ENCODE data around the gene PPDPF. TPM values are rescaled to one million over a fixed set of nuclear protein-coding genes. Genes with fewer than 3 reads are reported as not detected.

PPDPF gene
- total RNA-seq, 4 donors from 2014 or later: 122 to 426 (median 348) TPM

DNA sequence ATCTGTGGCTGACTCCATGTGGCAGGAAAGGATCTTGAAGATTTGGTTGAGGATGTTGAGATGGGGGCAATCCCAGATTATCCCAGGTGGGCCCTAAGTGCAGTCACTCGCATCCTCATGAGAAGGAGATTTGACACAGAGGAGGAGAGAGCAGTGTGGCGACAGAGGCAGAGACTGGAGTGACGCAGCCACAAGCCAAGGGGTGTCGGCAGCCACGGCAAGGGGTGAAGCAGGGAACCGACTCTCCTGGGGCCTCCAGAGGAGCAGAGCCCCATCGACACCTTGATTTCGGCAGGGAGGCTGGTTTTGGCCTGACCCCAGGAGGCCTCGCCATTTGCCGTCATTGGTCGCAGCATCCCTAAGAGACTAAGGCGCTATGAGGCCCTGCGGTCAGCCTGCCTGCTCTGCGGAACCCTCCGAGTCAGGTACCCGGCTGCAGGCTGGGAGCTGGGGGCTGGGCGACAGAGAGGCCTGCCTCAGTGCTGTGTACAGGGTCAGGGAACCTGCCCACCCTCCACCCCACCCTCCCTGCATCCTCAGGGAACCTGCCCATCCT lies 34.2 kb upstream of the PPDPF start:
- 92 to 94% methylated on average over 15 to 17 of the region's 17 CpGs for WGBS, 2 donors
- TF ChIP-seq CTCF (IDR thresholded peaks at IDR 0.05) (no peak), POLR2A (IDR thresholded peaks at IDR 0.05) (no peak)
- no peak overlapping the region for H3K4me3 ChIP-seq (ENCODE audit: low read depth, poor library complexity, severe bottlenecking)
- no peak for DNase-seq (ENCODE audit: low spot score in 2 of 2)
- intact Hi-C loops (cut with DNase I; ENCODE audit: low total_unique reads): no loop called here

- intact Hi-C loops (cut with DNase I; ENCODE audit: low total_unique reads): no loop called here
- 47 to 48% methylated on average over 14 of the region's 14 CpGs for WGBS, 2 donors
- TF ChIP-seq CTCF (IDR thresholded peaks at IDR 0.05) (no peak), POLR2A (IDR thresholded peaks at IDR 0.05) (no peak)
- DNase-seq (ENCODE audit: low spot score in 2 of 2): no peak
- H3K4me3 ChIP-seq (ENCODE audit: low read depth, poor library complexity, severe bottlenecking): no peak overlapping the region
These were observed 33.3 kb upstream of the PPDPF start for GRCh38 chr20:63487116-63487764.

- no peak overlapping the region for H3K4me3 ChIP-seq (ENCODE audit: low read depth, poor library complexity, severe bottlenecking)
- no peak for DNase-seq (ENCODE audit: low spot score in 2 of 2)
- 14% methylated on average over 31 of the region's 40 CpGs; no CpG with 5 or more reads in 1 of the 2 donors for WGBS, 2 donors
- TF ChIP-seq CTCF (IDR thresholded peaks at IDR 0.05): no peak
- TF ChIP-seq POLR2A (IDR thresholded peaks at IDR 0.05): no peak
- intact Hi-C loops (cut with DNase I; ENCODE audit: low total_unique reads): no loop called here
These were observed 32.8 kb upstream of the PPDPF start for GRCh38 chr20:63487781-63488241.

- WGBS, 2 donors: 16 to 44% methylated on average over 29 to 70 of the region's 83 CpGs
- no peak for DNase-seq (ENCODE audit: low spot score in 2 of 2)
- TF ChIP-seq CTCF (IDR thresholded peaks at IDR 0.05): no peak
- no peak for TF ChIP-seq POLR2A (IDR thresholded peaks at IDR 0.05)
- intact Hi-C loops (cut with DNase I; ENCODE audit: low total_unique reads): no loop called here
- no peak overlapping the region for H3K4me3 ChIP-seq (ENCODE audit: low read depth, poor library complexity, severe bottlenecking)
These were observed 32.0 kb upstream of the PPDPF start for GRCh38 chr20:63488315-63489251.

DNA sequence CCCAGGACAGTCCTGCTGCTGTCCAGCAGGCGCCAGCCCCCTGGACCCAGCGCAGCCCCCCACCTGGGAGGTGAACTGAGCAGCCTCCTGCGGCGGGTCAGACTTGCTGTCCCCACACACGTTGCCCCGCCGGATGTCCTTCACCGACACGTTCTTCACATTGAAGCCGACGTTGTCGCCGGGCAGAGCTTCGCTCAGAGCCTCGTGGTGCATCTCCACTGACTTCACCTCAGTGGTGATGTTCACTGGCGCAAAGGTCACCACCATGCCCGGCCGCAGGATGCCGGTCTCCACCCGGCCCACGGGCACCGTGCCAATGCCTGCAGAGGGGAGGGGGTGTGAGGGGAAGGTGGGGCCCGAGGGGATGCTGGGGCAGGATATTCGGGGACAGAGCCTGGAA lies 30.1 kb upstream of the PPDPF start:
- no peak for TF ChIP-seq POLR2A (IDR thresholded peaks at IDR 0.05)
- no peak for TF ChIP-seq CTCF (IDR thresholded peaks at IDR 0.05)
- no peak overlapping the region for H3K4me3 ChIP-seq (ENCODE audit: low read depth, poor library complexity, severe bottlenecking)
- DNase-seq (ENCODE audit: low spot score in 2 of 2): no peak
- intact Hi-C loops (cut with DNase I; ENCODE audit: low total_unique reads): no loop called here
- 76 to 82% methylated on average over 24 of the region's 24 CpGs for WGBS, 2 donors
